Transverse colon (tissue), 4 donors: ENCODE results near the gene UBE2L6. TPM values are rescaled to one million over a fixed set of nuclear protein-coding genes. Genes with fewer than 3 reads are reported as not detected.

Experiments
- DNase-seq: peaks from one replicate; pipeline ENCODE4 v3.0.0-alpha.2; 2019
- H3K27ac ChIP-seq, 4 donors: fragments of 200-600 bp; sonication (generic); 2 replicates each; pipeline ENCODE4 v1.5.1; 2016 to 2018; ENCODE audit warnings: inconsistent platforms in 4 of 4
- H3K27me3 ChIP-seq: fragments of 200-600 bp; sonication (generic); 2 replicates; pipeline ENCODE4 v1.5.1; 2017; ENCODE audit warnings: inconsistent platforms
- H3K36me3 ChIP-seq, 4 donors: fragments of 200-600 bp; sonication (generic); 2 replicates each; pipeline ENCODE4 v1.5.1; 2017 to 2019; ENCODE audit warnings: inconsistent platforms in 4 of 4
- H3K4me1 ChIP-seq, 4 donors: fragments of 200-600 bp; sonication (generic); 2 replicates each; pipeline ENCODE4 v1.5.1; 2017 to 2020; ENCODE audit warnings: inconsistent platforms in 4 of 4
- H3K4me3 ChIP-seq, 4 donors: fragments of 200-600 bp; sonication (generic); 1 replicate in 1 of 4; 2 replicates in 3 of 4; pipeline versions ENCODE4 v1.5.1 to v1.6.1; 2017 to 2019; ENCODE audit warnings: inconsistent platforms in 4 of 4
- H3K9me3 ChIP-seq, 2 donors: fragments of 200-600 bp; sonication (generic); 2 replicates each; pipeline ENCODE4 v1.5.1; 2017 to 2019; ENCODE audit warnings: inconsistent platforms in 2 of 2
- CTCF ChIP-seq, 5 experiments: fragments of 200-600 bp in 3 of 5; fragments of 450-650 bp in 2 of 5; sonication (generic) in 3 of 5; IDR thresholded peaks; 1 replicate in 2 of 5; 2 replicates in 3 of 5; pipeline ENCODE4 v1.5.1; 2016 to 2017; ENCODE audit warnings: antibody characterized with exemption in 5 of 5, inconsistent platforms in 3 of 5, mild to moderate bottlenecking in 2 of 5, moderate library complexity in 1 of 5
- EP300 ChIP-seq: sonication (generic); formaldehyde crosslinking; IDR thresholded peaks from one replicate; pipeline ENCODE4 v1.6.1; 2017; ENCODE audit warnings: antibody characterized with exemption, low read depth
- POLR2A ChIP-seq: fragments of 450-650 bp; IDR thresholded peaks from one replicate; pipeline ENCODE4 v1.6.1; 2016; ENCODE audit warnings: antibody characterized with exemption, mild to moderate bottlenecking, moderate library complexity
- POLR2AphosphoS5 ChIP-seq, 3 donors: sonication (generic); formaldehyde crosslinking; IDR thresholded peaks; one replicate each; pipeline ENCODE4 v1.6.1; 2016; ENCODE audit warnings: antibody characterized with exemption in 3 of 3
- WGBS, 2 donors: methylation state at CpG; one replicate each; pipeline ENCODE4 v1.1.5; 2018; ENCODE audit warnings: low coverage in 1 of 2; 5-methylcytosine and 5-hydroxymethylcytosine counted together
- in situ Hi-C, 4 donors: fragments of 200-750 bp; cut with MboI; loops; one replicate each; pipeline versions ENCODE4 v1.15.0 to v1.15.1; 2017; ENCODE audit warnings: low sequenced_read_pairs in 3 of 4, low pct_ligation_motif_present in 1 of 4, low pct_unique_long_range_greater_than_20kb in 1 of 4
- intact Hi-C: fragments of 100-400 bp; cut with DNase I; formaldehyde crosslinking; loops from one replicate; pipeline ENCODE4 v1.15.1; 2023; ENCODE audit warnings: low total_unique reads
- total RNA-seq, 4 donors: library from RNA; depleted of rRNA; stranded (reverse); fragments of >200 nt; gene quantifications; one replicate each; pipeline ENCODE4 v1.1.0, GENCODE V29; 2016

Gene UBE2L6
- total RNA-seq, 4 donors from 2014 or later: 15.3 to 24.3 (median 20.6) TPM

- in situ Hi-C loops: no loop called here
- Histone ChIP-seq H3K27ac (no peak overlapping the region), H3K9me3 (no peaks in the 10 kb centered on the region), H3K4me3 (no peak overlapping the region), H3K4me1 (peaks cover 0 to 5% (median 3%) of the 10 kb centered on the region in 4 donors), H3K27me3 (no peaks in the 10 kb centered on the region), H3K36me3 (no peaks in the 10 kb centered on the region)
- TF ChIP-seq POLR2A (no peak), CTCF (IDR thresholded peaks at IDR 0.05) (no peak), POLR2AphosphoS5 (IDR thresholded peaks at IDR 0.05) (no peak), EP300 (no peak)
- 88 to 89% methylated on average over 7 of the region's 7 CpGs for WGBS, 2 donors
- DNase-seq: no peak
- intact Hi-C loops: no loop called here
Measured at GRCh38 chr11:57508341-57509170, 58.9 kb downstream of the UBE2L6 start.

DNA sequence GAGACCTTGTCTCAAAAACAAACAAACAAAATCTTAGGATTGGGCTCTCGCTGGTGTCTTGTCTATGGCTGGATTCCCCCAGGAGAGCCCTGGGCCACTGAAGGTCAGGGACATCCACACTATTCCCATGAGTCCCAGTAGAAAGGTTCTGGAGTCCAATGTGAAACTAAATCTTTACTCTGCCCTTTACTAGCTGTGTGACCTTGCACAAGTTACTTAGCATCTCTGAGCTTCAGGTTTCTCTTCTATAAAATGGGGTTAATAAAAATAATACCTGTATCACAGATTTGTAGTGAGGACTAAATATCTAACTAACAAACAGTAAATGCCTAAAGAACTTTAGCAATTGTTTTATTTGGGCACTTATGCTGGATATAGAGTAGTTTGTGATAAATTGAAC, 61.0 kb downstream of the UBE2L6 start:
- intact Hi-C loops: no loop called here
- Histone ChIP-seq H3K9me3 (no peaks in the 10 kb centered on the region), H3K27ac (no peak overlapping the region), H3K36me3 (no peaks in the 10 kb centered on the region), H3K27me3 (no peaks in the 10 kb centered on the region), H3K4me3 (no peak overlapping the region), H3K4me1 (no peaks in the 10 kb centered on the region)
- no peak for TF ChIP-seq EP300
- DNase-seq: no peak
- in situ Hi-C loops: no loop called here
- WGBS, 2 donors: 100% methylated on average over 1 of the region's 1 CpG; no CpG with 5 or more reads in 1 of the 2 donors

DNA sequence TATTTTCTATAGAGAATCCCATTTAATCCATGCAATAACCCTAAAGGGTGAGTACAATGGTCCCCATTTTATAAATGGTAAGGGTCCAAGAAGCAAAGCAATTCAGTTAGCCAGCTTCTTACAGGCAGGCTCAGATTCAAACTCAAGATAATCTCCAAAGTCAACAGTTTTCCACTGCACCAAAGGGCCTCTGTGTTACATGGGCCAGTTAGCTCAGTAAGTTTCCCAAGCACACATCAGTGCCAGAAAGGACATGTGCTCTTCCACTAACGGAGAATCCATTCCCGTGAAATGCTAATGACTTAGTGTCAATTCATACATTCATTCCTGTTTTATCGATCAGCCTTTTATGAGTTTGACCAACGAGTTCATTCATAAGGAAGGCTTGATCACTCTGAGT, 63.0 kb downstream of the UBE2L6 start:
- intact Hi-C loops: no loop called here
- Histone ChIP-seq H3K4me1 (peaks cover 0 to 8% (median 5%) of the 10 kb centered on the region in 4 donors), H3K27ac (no peak overlapping the region), H3K9me3 (no peaks in the 10 kb centered on the region), H3K36me3 (no peaks in the 10 kb centered on the region), H3K27me3 (no peaks in the 10 kb centered on the region), H3K4me3 (no peak overlapping the region)
- in situ Hi-C loops: no loop called here
- no peak for DNase-seq
- 97% methylated on average over 4 of the region's 4 CpGs; no CpG with 5 or more reads in 1 of the 2 donors for WGBS, 2 donors
- TF ChIP-seq EP300 (no peak), CTCF (IDR thresholded peaks at IDR 0.05) (no peak), POLR2A (no peak), POLR2AphosphoS5 (IDR thresholded peaks at IDR 0.05) (no peak)

- Histone ChIP-seq H3K27ac (no peak overlapping the region), H3K4me3 (no peak overlapping the region), H3K4me1 (peaks cover 6 to 17% (median 13%) of the 10 kb centered on the region in 4 donors), H3K27me3 (no peaks in the 10 kb centered on the region), H3K9me3 (no peaks in the 10 kb centered on the region), H3K36me3 (no peaks in the 10 kb centered on the region)
- in situ Hi-C loops: no loop called here
- DNase-seq: no peak
- TF ChIP-seq POLR2A: no peak
- no peak for TF ChIP-seq POLR2AphosphoS5 (IDR thresholded peaks at IDR 0.05)
- intact Hi-C loops: no loop called here
Measured at GRCh38 chr11:57502870-57503269, 64.6 kb downstream of the UBE2L6 start.

- in situ Hi-C loops (no loop called here), intact Hi-C loops (no loop called here)
- TF ChIP-seq POLR2A (no peak), CTCF (IDR thresholded peaks at IDR 0.05) (no peak), EP300 (no peak), POLR2AphosphoS5 (IDR thresholded peaks at IDR 0.05) (no peak)
- peaks cover 6 to 17% (median 13%) of the 10 kb centered on the region in 4 donors for H3K4me1 ChIP-seq
- no peaks in the 10 kb centered on the region for H3K9me3 ChIP-seq
- no peak for DNase-seq
- H3K4me3 ChIP-seq: no peak overlapping the region
- WGBS, 2 donors: 94 to 100% methylated on average over 2 to 3 of the region's 3 CpGs
- H3K27ac ChIP-seq: no peak overlapping the region
- H3K36me3 ChIP-seq: no peaks in the 10 kb centered on the region
- no peaks in the 10 kb centered on the region for H3K27me3 ChIP-seq
Measured at GRCh38 chr11:57502376-57502775, 65.1 kb downstream of the UBE2L6 start.
